Right lobe of liver (tissue), 4 donors: Measurements from ENCODE around the gene FCRLB.

ENCODE experiments used
- CTCF ChIP-seq, 4 donors: fragments of 200-600 bp in 3 of 4; fragments of 450-650 bp in 1 of 4; IDR thresholded peaks; one replicate each; pipeline versions ENCODE4 v1.5.1 to v1.8.0; 2016 to 2022; ENCODE audit warnings: antibody characterized with exemption in 4 of 4, mild to moderate bottlenecking in 2 of 4
- POLR2A ChIP-seq: fragments of 450-650 bp; IDR thresholded peaks from one replicate; pipeline ENCODE4 v1.6.1; 2017; ENCODE audit warnings: antibody characterized with exemption, mild to moderate bottlenecking
- donor health status: DM: no; HTN: no; CAD: no.
- donor health status: DM: no; HTN: no; CAD: no.
- donor health status: DM: no; HTN: yes; CAD: no.

GRCh38 chr1:161738627-161739287, 17.4 kb downstream of the FCRLB start:
- no peak for TF ChIP-seq POLR2A
- TF ChIP-seq CTCF (IDR thresholded peaks at IDR 0.05): peak; percentile 38 to 63 (median 52)
